Mesenchymal stem cell (in vitro differentiated cells and primary cell): ENCODE measurements around the gene LPAR2.

Source experiments
- DNase-seq: peaks from one replicate; pipeline ENCODE4 v3.0.0-alpha.2; 2013
- H2AFZ ChIP-seq: one replicate; pipeline ENCODE4 v1.6.1; 2013; ENCODE audit warnings: low read depth, mild to moderate bottlenecking, control low read depth, inconsistent platforms, low read length, moderate library complexity
- H2AK5ac ChIP-seq: 2 replicates; pipeline ENCODE4 v1.6.1; 2013; ENCODE audit warnings: low read length, moderate library complexity, mild to moderate bottlenecking, inconsistent platforms; ENCODE audit not compliant: severe bottlenecking
- H2BK120ac ChIP-seq: one replicate; pipeline ENCODE4 v1.6.1; 2013; ENCODE audit warnings: low read depth, mild to moderate bottlenecking, inconsistent platforms, low read length, moderate library complexity
- H2BK12ac ChIP-seq, 2 experiments: one replicate each; pipeline ENCODE4 v1.6.1; 2013; ENCODE audit warnings: inconsistent platforms in 2 of 2, low read length in 2 of 2, mild to moderate bottlenecking in 2 of 2, moderate library complexity in 2 of 2, control low read depth in 1 of 2
- H2BK15ac ChIP-seq: one replicate; pipeline ENCODE4 v1.6.1; 2013; ENCODE audit warnings: mild to moderate bottlenecking, low read depth, inconsistent platforms; ENCODE audit not compliant: poor library complexity, severe bottlenecking
- H2BK5ac ChIP-seq: 2 replicates; pipeline ENCODE4 v1.6.1; 2013; ENCODE audit warnings: low read depth, mild to moderate bottlenecking, low read length, control low read depth, inconsistent platforms; ENCODE audit not compliant: poor library complexity, severe bottlenecking
- H3K14ac ChIP-seq, 2 experiments: one replicate each; pipeline ENCODE4 v1.6.1; 2013; ENCODE audit warnings: inconsistent platforms in 2 of 2, low read length in 2 of 2, control low read depth in 1 of 2, mild to moderate bottlenecking in 1 of 2, moderate library complexity in 1 of 2
- H3K18ac ChIP-seq, 2 experiments: one replicate each; pipeline ENCODE4 v1.6.1; 2013; ENCODE audit warnings: inconsistent platforms in 2 of 2, low read length in 2 of 2, control low read depth in 1 of 2, low read depth in 1 of 2, mild to moderate bottlenecking in 1 of 2
- H3K23ac ChIP-seq, 2 experiments: one replicate each; pipeline ENCODE4 v1.6.1; 2013; ENCODE audit warnings: inconsistent platforms in 2 of 2, low read length in 2 of 2, mild to moderate bottlenecking in 2 of 2, moderate library complexity in 2 of 2, control low read depth in 1 of 2
- H3K27ac ChIP-seq: 2 replicates; pipeline ENCODE4 v1.5.1; 2013; ENCODE audit warnings: mild to moderate bottlenecking, moderate library complexity, low read length, control low read depth, inconsistent platforms; ENCODE audit not compliant: poor library complexity, severe bottlenecking
- H3K27me3 ChIP-seq, 2 experiments: 2 replicates each; pipeline versions ENCODE4 v1.6.1 to v1.7.0; 2013; ENCODE audit warnings: low read length in 2 of 2, mild to moderate bottlenecking in 2 of 2, moderate library complexity in 2 of 2, control low read depth in 1 of 2, inconsistent platforms in 1 of 2; ENCODE audit not compliant: control insufficient read depth in 1 of 2, insufficient read depth in 1 of 2
- H3K36me3 ChIP-seq, 2 experiments: 2 replicates each; pipeline versions ENCODE4 v1.6.1 to v1.7.0; 2013; ENCODE audit warnings: low read length in 2 of 2, control low read depth in 1 of 2, inconsistent platforms in 1 of 2, low read depth in 1 of 2, mild to moderate bottlenecking in 1 of 2; ENCODE audit not compliant: insufficient read depth in 2 of 2, control insufficient read depth in 1 of 2
- H3K4ac ChIP-seq, 2 experiments: one replicate each; pipeline ENCODE4 v1.6.1; 2013; ENCODE audit warnings: inconsistent platforms in 2 of 2, low read length in 2 of 2, mild to moderate bottlenecking in 2 of 2, moderate library complexity in 2 of 2, control low read depth in 1 of 2, low read depth in 1 of 2
- H3K4me1 ChIP-seq: 2 replicates; pipeline ENCODE4 v1.6.1; 2013; ENCODE audit warnings: low read depth, low read length, control low read depth; ENCODE audit not compliant: control insufficient read depth, insufficient read depth
- H3K4me2 ChIP-seq: 2 replicates; pipeline ENCODE4 v1.6.1; 2013; ENCODE audit warnings: low read length, mild to moderate bottlenecking, inconsistent platforms; ENCODE audit not compliant: poor library complexity, severe bottlenecking
- H3K4me3 ChIP-seq, 2 experiments: 2 replicates each; pipeline versions ENCODE4 v1.5.1 to v1.7.0; 2013; ENCODE audit warnings: low read length in 2 of 2, mild to moderate bottlenecking in 2 of 2, control low read depth in 1 of 2, low read depth in 1 of 2; ENCODE audit not compliant: insufficient read depth in 1 of 2
- H3K79me1 ChIP-seq: replicated peaks from 2 replicates; pipeline ENCODE4 v1.6.1; 2013; ENCODE audit warnings: mild to moderate bottlenecking, control low read depth, low read length, inconsistent platforms; ENCODE audit not compliant: poor library complexity, severe bottlenecking
- H3K9ac ChIP-seq: 2 replicates; pipeline ENCODE4 v1.7.0; 2013; ENCODE audit warnings: mild to moderate bottlenecking, low read length, moderate library complexity
- H3K9me3 ChIP-seq: 2 replicates; pipeline ENCODE4 v1.7.0; 2013; ENCODE audit warnings: mild to moderate bottlenecking, low read length; ENCODE audit not compliant: control insufficient read depth
- H4K8ac ChIP-seq: one replicate; pipeline ENCODE4 v1.6.1; 2013; ENCODE audit warnings: inconsistent platforms, mild to moderate bottlenecking, low read length, moderate library complexity
- H4K91ac ChIP-seq: one replicate; pipeline ENCODE4 v1.6.1; 2013; ENCODE audit warnings: mild to moderate bottlenecking, low read length, inconsistent platforms
- whole genome bisulfite sequencing: methylation state at CpG from one replicate; pipeline ENCODE4 v1.1.7; 2013; ENCODE audit warnings: mixed read lengths; 5-methylcytosine and 5-hydroxymethylcytosine counted together

LPAR2 gene

DNA sequence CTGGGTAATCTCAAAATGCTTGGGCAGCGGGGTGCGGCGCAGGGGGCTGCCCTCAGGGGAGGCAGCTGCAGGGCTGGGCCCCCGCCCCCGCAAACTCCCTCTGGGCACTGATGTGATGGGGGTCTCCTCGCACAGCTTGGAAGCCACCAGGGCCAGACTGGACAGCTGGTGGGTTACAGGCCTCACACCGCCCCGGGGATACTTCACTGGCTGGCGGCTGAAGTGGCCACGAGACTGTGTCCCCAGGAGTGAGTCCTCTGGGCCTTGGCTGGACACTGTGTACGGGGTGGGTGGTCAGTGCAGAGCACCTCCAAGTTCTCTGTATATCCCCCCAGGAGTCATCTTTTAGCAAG lies 2.0 kb upstream of the LPAR2 start:
- WGBS: 98% methylated on average over 11 of the region's 11 CpGs
- Histone ChIP-seq H4K91ac (no peak overlapping the region), H3K36me3 (peaks cover 33 to 55% of the 10 kb centered on the region in 2 experiments), H3K27me3 (peaks cover 0 to 6% of the 10 kb centered on the region in 2 experiments), H2BK15ac (no peak overlapping the region), H2BK12ac (no peak overlapping the region), H3K79me1 (no peaks in the 10 kb centered on the region), H3K9ac (no peak overlapping the region), H3K9me3 (no peaks in the 10 kb centered on the region), H3K27ac (no peak overlapping the region), H3K14ac (no peak overlapping the region), H2AFZ (no peak overlapping the region), H3K4me3 (no peak overlapping the region), H2BK120ac (no peak overlapping the region), H3K4me1 (peaks cover 20% of the 10 kb centered on the region), H3K4ac (no peak overlapping the region), H2AK5ac (no peak overlapping the region), H3K4me2 (no peak overlapping the region), H3K18ac (no peak overlapping the region), H2BK5ac (no peak overlapping the region), H3K23ac (no peak overlapping the region), H4K8ac (no peak overlapping the region)
- DNase-seq: no peak

DNA sequence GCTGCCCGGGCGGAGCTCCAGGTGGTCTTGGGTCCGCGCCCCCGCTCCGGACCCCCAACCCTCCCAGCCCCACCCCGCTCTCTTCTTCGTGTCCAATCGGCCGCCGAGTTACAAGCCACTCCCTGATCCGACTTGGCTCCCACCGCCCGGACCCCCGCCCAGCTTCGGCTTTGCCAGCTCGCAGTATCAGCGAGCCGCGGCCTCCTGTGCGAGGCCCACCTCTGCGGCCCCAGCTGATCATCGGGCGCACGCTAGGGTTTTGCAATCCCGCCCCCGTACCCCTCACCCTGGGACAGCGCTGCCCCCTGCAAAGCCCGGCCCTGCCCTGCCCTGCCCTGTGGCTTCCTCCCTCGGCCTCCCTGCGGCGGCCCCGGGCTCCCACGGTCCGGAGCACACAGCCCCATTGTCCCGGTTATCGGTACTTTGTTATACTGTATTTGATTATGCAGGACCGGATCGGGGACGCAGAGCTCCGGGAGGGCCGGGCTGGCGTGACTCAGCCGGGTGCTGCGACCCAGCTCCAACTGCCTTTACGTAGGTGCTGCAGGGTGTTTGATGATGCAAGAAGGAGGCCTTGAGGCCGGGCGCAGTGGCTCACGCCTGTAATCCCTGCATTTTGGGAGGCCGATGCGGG lies 598 bp upstream of the LPAR2 start:
- H3K4me3 ChIP-seq: peak overlapping the region in 1 of 2 experiments; percentile 74
- H3K36me3 ChIP-seq: peaks cover 19 to 52% of the 10 kb centered on the region in 2 experiments
- no peak overlapping the region for H2AK5ac ChIP-seq
- H3K4me2 ChIP-seq: peak overlapping the region; percentile 92
- no peaks in the 10 kb centered on the region for H3K79me1 ChIP-seq
- WGBS: 13% methylated on average over 50 of the region's 51 CpGs
- H3K14ac ChIP-seq: peak overlapping the region in 1 of 2 experiments; percentile 86
- H3K9me3 ChIP-seq: no peaks in the 10 kb centered on the region
- no peak overlapping the region for H3K27ac ChIP-seq
- H3K27me3 ChIP-seq: peaks cover 0 to 6% of the 10 kb centered on the region in 2 experiments
- H2BK12ac ChIP-seq: no peak overlapping the region
- H2BK5ac ChIP-seq: no peak overlapping the region
- peak overlapping the region; percentile 64 for H2BK120ac ChIP-seq
- DNase-seq: peak; percentile 54
- peak overlapping the region; percentile 27 for H4K8ac ChIP-seq
- H2BK15ac ChIP-seq: no peak overlapping the region
- H3K4me1 ChIP-seq: peaks cover 20% of the 10 kb centered on the region
- H3K23ac ChIP-seq: peak overlapping the region in 1 of 2 experiments; percentile 85
- H2AFZ ChIP-seq: no peak overlapping the region
- no peak overlapping the region for H3K4ac ChIP-seq
- no peak overlapping the region for H4K91ac ChIP-seq
- no peak overlapping the region for H3K9ac ChIP-seq
- peak overlapping the region; percentile 61 to 65 for H3K18ac ChIP-seq

DNA sequence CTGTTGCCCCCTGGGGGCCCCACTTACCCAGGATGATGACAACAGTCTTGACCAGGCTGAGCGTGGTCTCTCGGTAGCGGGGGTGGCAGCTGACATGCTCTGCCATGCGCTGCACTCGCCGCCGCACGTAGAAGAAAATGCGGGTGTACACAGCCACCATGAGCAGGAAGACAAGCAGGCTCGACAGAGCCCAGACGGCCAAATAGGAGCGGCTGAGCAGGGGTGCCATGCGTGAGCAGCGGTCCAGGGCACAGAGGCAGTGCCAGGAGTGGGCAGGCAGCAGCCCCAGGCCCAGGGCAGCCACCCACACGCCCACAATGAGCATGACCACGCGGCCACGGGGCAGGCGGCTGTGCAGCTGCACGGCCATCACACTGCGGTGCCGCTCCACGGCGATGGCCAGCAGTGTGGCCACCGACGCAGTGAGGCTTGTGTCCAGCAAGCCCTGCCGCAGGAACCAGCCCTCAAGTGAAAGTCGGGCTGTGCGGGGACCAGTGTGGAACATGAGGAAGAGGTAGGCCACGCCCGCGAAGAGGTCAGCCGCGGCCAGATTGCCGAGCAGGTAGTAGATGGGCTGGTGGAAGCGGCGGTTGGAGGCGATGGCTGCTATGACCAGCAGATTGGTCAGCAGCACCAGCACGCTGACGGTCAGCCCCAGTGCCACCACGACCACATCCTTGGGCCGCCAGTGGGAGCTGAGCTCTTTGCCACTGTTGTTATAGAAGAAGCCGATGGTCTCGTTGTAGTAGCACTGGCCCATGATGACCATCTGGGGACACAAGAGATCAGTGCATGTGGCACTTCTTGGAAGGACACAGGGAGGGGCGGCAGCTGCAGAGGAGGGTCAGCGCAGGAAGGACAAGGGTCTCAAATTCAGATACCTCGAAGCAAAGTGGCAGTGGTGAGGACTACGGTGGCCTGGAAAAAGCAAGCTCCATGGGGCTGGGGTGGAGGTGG lies 1.2 kb downstream of the LPAR2 start:
- Histone ChIP-seq H3K4me3 (peak overlapping the region in 1 of 2 experiments; percentile 30), H3K27ac (no peak overlapping the region), H3K9ac (no peak overlapping the region), H3K27me3 (peaks cover 0 to 6% of the 10 kb centered on the region in 2 experiments), H3K18ac (no peak overlapping the region), H3K4me2 (no peak overlapping the region), H3K23ac (no peak overlapping the region), H2AFZ (no peak overlapping the region), H3K36me3 (peaks cover 8 to 42% of the 10 kb centered on the region in 2 experiments), H3K4me1 (peaks cover 20% of the 10 kb centered on the region), H2BK5ac (no peak overlapping the region), H4K8ac (no peak overlapping the region), H3K4ac (no peak overlapping the region), H3K9me3 (no peaks in the 10 kb centered on the region), H2BK12ac (no peak overlapping the region), H3K14ac (peak overlapping the region in 1 of 2 experiments; percentile 74), H2AK5ac (no peak overlapping the region), H3K79me1 (no peaks in the 10 kb centered on the region), H4K91ac (no peak overlapping the region), H2BK15ac (no peak overlapping the region), H2BK120ac (no peak overlapping the region)
- DNase-seq: no peak
- 96% methylated on average over 47 of the region's 48 CpGs for WGBS

- Histone ChIP-seq H3K4ac (no peak overlapping the region), H2BK12ac (no peak overlapping the region), H2AFZ (no peak overlapping the region), H4K8ac (no peak overlapping the region), H3K27me3 (peaks cover 0 to 6% of the 10 kb centered on the region in 2 experiments), H4K91ac (peak overlapping the region; percentile 11), H3K4me1 (peaks cover 21% of the 10 kb centered on the region), H3K9ac (no peak overlapping the region), H3K4me2 (no peak overlapping the region), H2AK5ac (no peak overlapping the region), H3K27ac (no peak overlapping the region), H3K79me1 (no peaks in the 10 kb centered on the region), H3K36me3 (peaks cover 0 to 21% of the 10 kb centered on the region in 2 experiments), H2BK120ac (no peak overlapping the region), H3K18ac (no peak overlapping the region), H3K9me3 (no peaks in the 10 kb centered on the region), H3K4me3 (no peak overlapping the region), H3K23ac (no peak overlapping the region), H2BK15ac (no peak overlapping the region), H3K14ac (no peak overlapping the region), H2BK5ac (no peak overlapping the region)
- DNase-seq: no peak
- 97% methylated on average over 19 of the region's 19 CpGs for WGBS
Measured at GRCh38 chr19:19624032-19624570, 3.9 kb downstream of the LPAR2 start.
